ENCODE results near the gene DNAH6. TPM values are rescaled to one million over a fixed set of nuclear protein-coding genes. Genes with fewer than 3 reads are reported as not detected.

DNAH6 gene
- polyA plus RNA-seq, 3 donors: 0.04 TPM; not detected in 2

DNA sequence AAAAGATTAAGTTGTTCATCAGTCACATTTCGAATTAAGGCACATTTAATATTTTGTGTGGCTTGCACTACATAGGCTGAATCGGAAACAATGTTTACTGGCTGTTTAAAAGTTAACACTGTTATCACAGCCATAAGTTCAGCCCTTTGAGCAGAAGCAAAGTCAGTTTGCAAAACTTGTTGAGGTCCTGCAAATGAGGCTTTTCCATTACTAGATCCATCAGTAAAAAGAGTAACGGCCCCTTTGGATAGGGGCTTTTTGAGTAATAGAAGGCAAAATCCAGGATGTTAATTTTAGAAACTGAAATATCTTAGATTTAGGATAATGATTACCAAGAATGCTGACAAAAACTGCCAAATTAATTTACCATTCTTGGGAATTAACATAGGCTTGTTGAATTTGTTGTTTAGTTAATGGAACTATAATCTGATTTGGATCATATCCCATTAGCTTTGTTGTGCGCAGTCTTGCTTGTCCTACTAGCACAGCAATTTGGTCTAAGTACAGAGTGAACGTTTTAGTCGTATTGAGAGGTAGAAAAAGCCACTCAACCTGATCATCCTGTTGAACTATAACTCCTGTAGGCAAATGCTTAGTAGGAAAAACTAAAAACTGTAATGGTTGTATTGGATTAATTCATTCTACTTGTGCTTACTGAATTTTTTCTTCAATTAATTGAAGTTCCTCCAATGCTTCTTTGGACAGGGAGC is 43.3 kb upstream of the DNAH6 start:
- H3K79me2 ChIP-seq (ENCODE audit: insufficient read depth, low read length): no peaks in the 10 kb centered on the region
- H3K27ac ChIP-seq (ENCODE audit: low read depth in 1 of 2, low read length in 2 of 2): no peak overlapping the region
- Mint-ChIP-seq H3K27ac (no peak overlapping the region), H3K4me1 (no peaks in the 10 kb centered on the region), H3K36me3 (peaks cover 0 to 2% of the 10 kb centered on the region in 2 donors), H3K27me3 (ENCODE audit: low read depth in 3 of 3) (peaks cover 0 to 2% (median 2%) of the 10 kb centered on the region in 3 donors), H3K4me3 (no peak overlapping the region), H3K9me3 (peaks cover 15 to 44% (median 29%) of the 10 kb centered on the region in 7 donors)
- no peak overlapping the region for H3K4me3 ChIP-seq (replicated peaks in 1 of 3; ENCODE audit: low read depth in 2 of 3, low read length in 3 of 3)
- H3K9ac ChIP-seq (ENCODE audit: insufficient read depth, low read length, poor library complexity, severe bottlenecking): no peak overlapping the region
- WGBS (ENCODE audit: insufficient coverage): 100% methylated on average over 2 of the region's 6 CpGs
- H3K4me2 ChIP-seq (replicated peaks; ENCODE audit: extremely low read depth, low read length, poor library complexity, severe bottlenecking): no peak overlapping the region
- H3K27me3 ChIP-seq (ENCODE audit: control insufficient read depth in 2 of 2, insufficient read depth in 2 of 2, low read length in 2 of 2): no peaks in the 10 kb centered on the region
- intact Hi-C loops (cut with micrococcal nuclease): no loop called here
- no peak for DNase-seq
- TF ChIP-seq, protein P1, sequence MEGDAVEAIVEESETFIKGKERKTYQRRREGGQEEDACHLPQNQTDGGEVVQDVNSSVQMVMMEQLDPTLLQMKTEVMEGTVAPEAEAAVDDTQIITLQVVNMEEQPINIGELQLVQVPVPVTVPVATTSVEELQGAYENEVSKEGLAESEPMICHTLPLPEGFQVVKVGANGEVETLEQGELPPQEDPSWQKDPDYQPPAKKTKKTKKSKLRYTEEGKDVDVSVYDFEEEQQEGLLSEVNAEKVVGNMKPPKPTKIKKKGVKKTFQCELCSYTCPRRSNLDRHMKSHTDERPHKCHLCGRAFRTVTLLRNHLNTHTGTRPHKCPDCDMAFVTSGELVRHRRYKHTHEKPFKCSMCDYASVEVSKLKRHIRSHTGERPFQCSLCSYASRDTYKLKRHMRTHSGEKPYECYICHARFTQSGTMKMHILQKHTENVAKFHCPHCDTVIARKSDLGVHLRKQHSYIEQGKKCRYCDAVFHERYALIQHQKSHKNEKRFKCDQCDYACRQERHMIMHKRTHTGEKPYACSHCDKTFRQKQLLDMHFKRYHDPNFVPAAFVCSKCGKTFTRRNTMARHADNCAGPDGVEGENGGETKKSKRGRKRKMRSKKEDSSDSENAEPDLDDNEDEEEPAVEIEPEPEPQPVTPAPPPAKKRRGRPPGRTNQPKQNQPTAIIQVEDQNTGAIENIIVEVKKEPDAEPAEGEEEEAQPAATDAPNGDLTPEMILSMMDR (IDR thresholded peaks at IDR 0.05): no peak
- no peaks in the 10 kb centered on the region for H4K20me1 ChIP-seq (ENCODE audit: insufficient read depth, low read length)
- H3K36me3 ChIP-seq (replicated peaks in 1 of 2; ENCODE audit: control insufficient read depth in 1 of 2, insufficient read depth in 2 of 2, low read length in 2 of 2): no peaks in the 10 kb centered on the region
- H3K9me3 ChIP-seq (replicated peaks in 1 of 2; ENCODE audit: control insufficient read depth in 1 of 2, insufficient read depth in 1 of 2, low read length in 2 of 2): peaks cover 27 to 38% of the 10 kb centered on the region in 2 donors
- H2AFZ ChIP-seq (ENCODE audit: insufficient read depth, low read depth, low read length, poor library complexity, severe bottlenecking): no peak overlapping the region
- no peaks in the 10 kb centered on the region for H3K4me1 ChIP-seq (ENCODE audit: control insufficient read depth in 1 of 2, insufficient read depth in 2 of 2, low read length in 2 of 2)

DNA sequence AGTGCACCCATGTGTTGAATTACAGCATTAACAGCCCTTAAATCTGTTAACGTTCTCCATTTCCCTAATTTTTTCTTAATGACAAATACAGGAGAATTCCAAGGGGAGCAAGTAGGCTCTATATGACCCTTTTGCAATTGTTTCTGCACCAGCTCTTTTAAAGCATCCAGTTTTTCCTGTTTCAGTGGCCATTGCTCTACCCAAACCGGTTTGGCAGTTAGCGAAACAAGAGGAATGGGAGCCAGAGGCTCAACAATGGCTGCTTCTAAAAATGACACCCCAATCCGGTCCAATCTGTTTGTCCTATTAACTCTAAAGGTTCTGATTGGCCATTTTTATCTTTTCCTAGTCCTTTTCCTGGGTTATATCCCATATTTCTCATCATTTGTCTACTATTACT is 42.1 kb upstream of the DNAH6 start:
- H3K4me3 Mint-ChIP-seq: no peak overlapping the region
- peaks cover 16 to 48% (median 32%) of the 10 kb centered on the region in 7 donors for H3K9me3 Mint-ChIP-seq

More for the DNA sequence above, 42.1 kb upstream of the DNAH6 start:
- Mint-ChIP-seq H3K4me1 (no peaks in the 10 kb centered on the region), H3K27ac (no peak overlapping the region), H3K36me3 (no peaks in the 10 kb centered on the region), H3K27me3 (ENCODE audit: low read depth in 3 of 3) (peaks cover 0 to 5% (median 4%) of the 10 kb centered on the region in 3 donors)
- Histone ChIP-seq H3K27ac (ENCODE audit: low read depth in 1 of 2, low read length in 2 of 2) (no peak overlapping the region), H3K36me3 (replicated peaks in 1 of 2; ENCODE audit: control insufficient read depth in 1 of 2, insufficient read depth in 2 of 2, low read length in 2 of 2) (no peaks in the 10 kb centered on the region), H3K79me2 (ENCODE audit: insufficient read depth, low read length) (no peaks in the 10 kb centered on the region), H4K20me1 (ENCODE audit: insufficient read depth, low read length) (no peaks in the 10 kb centered on the region), H3K4me3 (replicated peaks in 1 of 3; ENCODE audit: low read depth in 2 of 3, low read length in 3 of 3) (no peak overlapping the region), H3K4me1 (ENCODE audit: control insufficient read depth in 1 of 2, insufficient read depth in 2 of 2, low read length in 2 of 2) (no peaks in the 10 kb centered on the region), H3K9ac (ENCODE audit: insufficient read depth, low read length, poor library complexity, severe bottlenecking) (no peak overlapping the region), H3K4me2 (replicated peaks; ENCODE audit: extremely low read depth, low read length, poor library complexity, severe bottlenecking) (no peak overlapping the region), H3K27me3 (ENCODE audit: control insufficient read depth in 2 of 2, insufficient read depth in 2 of 2, low read length in 2 of 2) (no peaks in the 10 kb centered on the region), H3K9me3 (replicated peaks in 1 of 2; ENCODE audit: control insufficient read depth in 1 of 2, insufficient read depth in 1 of 2, low read length in 2 of 2) (peaks cover 34 to 43% of the 10 kb centered on the region in 2 donors), H2AFZ (ENCODE audit: insufficient read depth, low read depth, low read length, poor library complexity, severe bottlenecking) (no peak overlapping the region)
- 94% methylated on average over 2 of the region's 4 CpGs for WGBS (ENCODE audit: insufficient coverage)
- DNase-seq: no peak
- intact Hi-C loops (cut with micrococcal nuclease): no loop called here
- TF ChIP-seq, protein P1 (IDR thresholded peaks at IDR 0.05): no peak
